PC-3 (cell line): ENCODE measurements around the gene SERAC1. TPM values are rescaled to one million over a fixed set of nuclear protein-coding genes. Genes with fewer than 3 reads are reported as not detected.

Experiments
- ATAC-seq: fragments of 200-7000 bp; cut with Tn5 transposase; 2 replicates; pipeline ENCODE4 v1.9.1; 2020; ENCODE audit warnings: mild to moderate bottlenecking, moderate library complexity
- BruUV-seq: library from RNA; stranded (reverse); fragments of 400-500 nt; replicated peaks from 2 replicates; lab custom pipeline; 2021; lab: Mats Ljungman, UMichigan
- CTCF ChIA-PET: fragments of 300-600 bp; sonication (Branson Sonifier 250); formaldehyde crosslinking; loops from one replicate; lab custom pipeline; 2022; ENCODE audit warnings: antibody characterized with exemption; lab: Charles Lee
- POLR2A ChIA-PET: fragments of 300-600 bp; sonication (Branson Sonifier 250); formaldehyde crosslinking; loops from one replicate; lab custom pipeline; 2022; ENCODE audit warnings: antibody characterized with exemption; ENCODE audit not compliant: unreplicated experiment; lab: Charles Lee
- DNase-seq: peaks from one replicate; pipeline ENCODE4 v3.0.0-alpha.2; 2015
- H2AFZ ChIP-seq: fragments of 300-600 bp; sonication (generic); 2 replicates; pipeline ENCODE4 v1.6.0; 2016; ENCODE audit warnings: antibody characterized with exemption, low read length
- H3F3A ChIP-seq: fragments of 300-600 bp; sonication (generic); one replicate; pipeline ENCODE4 v1.6.0; 2017; ENCODE audit warnings: antibody characterized with exemption, low read length, control low read depth, mild to moderate bottlenecking; ENCODE audit not compliant: unreplicated experiment
- H3K27ac ChIP-seq: fragments of 300-600 bp; sonication (generic); 2 replicates; pipeline ENCODE4 v1.5.1; 2016; ENCODE audit warnings: mild to moderate bottlenecking, low read length
- H3K27me3 ChIP-seq: fragments of 300-600 bp; sonication (generic); 2 replicates; pipeline ENCODE4 v1.6.1; 2016; ENCODE audit warnings: low read length, mixed read lengths
- H3K36me3 ChIP-seq: fragments of 300-600 bp; sonication (generic); 2 replicates; pipeline ENCODE4 v1.6.1; 2016; ENCODE audit warnings: low read depth, mixed run types, low read length, mixed read lengths
- H3K4me1 ChIP-seq: fragments of 300-600 bp; sonication (generic); 2 replicates; pipeline ENCODE4 v1.5.1; 2016; ENCODE audit warnings: low read length; ENCODE audit not compliant: insufficient read depth
- H3K4me2 ChIP-seq: fragments of 300-600 bp; sonication (generic); 2 replicates; pipeline ENCODE4 v1.6.0; 2016; ENCODE audit warnings: low read length
- H3K4me3 ChIP-seq: fragments of 300-600 bp; sonication (generic); 2 replicates; pipeline ENCODE4 v1.5.1; 2016; ENCODE audit warnings: mild to moderate bottlenecking, low read length, mixed read lengths
- H3K79me2 ChIP-seq: fragments of 300-600 bp; sonication (generic); 2 replicates; pipeline ENCODE4 v1.6.1; 2017; ENCODE audit warnings: low read length, mixed read lengths
- H3K9ac ChIP-seq: fragments of 300-600 bp; sonication (generic); 2 replicates; pipeline ENCODE4 v1.6.0; 2016; ENCODE audit warnings: mild to moderate bottlenecking, low read length
- H3K9me2 ChIP-seq: fragments of 300-600 bp; sonication (generic); replicated peaks from 2 replicates; pipeline ENCODE4 v1.6.1; 2016; ENCODE audit warnings: mixed run types, low read length, mixed read lengths
- H3K9me3 ChIP-seq: fragments of 300-600 bp; sonication (generic); 2 replicates; pipeline ENCODE4 v1.6.1; 2016; ENCODE audit warnings: low read length, mixed read lengths
- H4K20me1 ChIP-seq: fragments of 300-600 bp; sonication (generic); 2 replicates; pipeline ENCODE4 v1.6.1; 2016; ENCODE audit warnings: low read length, mixed read lengths
- CTCF ChIP-seq: fragments of 300-600 bp; sonication (generic); conservative IDR thresholded peaks from 2 replicates; pipeline ENCODE4 v1.5.1; 2017; ENCODE audit warnings: antibody characterized with exemption, low read depth, mild to moderate bottlenecking, low read length
- EZH2 ChIP-seq: fragments of 300-600 bp; sonication (generic); IDR thresholded peaks from one replicate; pipeline ENCODE4 v1.6.1; 2017; ENCODE audit warnings: antibody characterized with exemption, mild to moderate bottlenecking, low read length; ENCODE audit not compliant: unreplicated experiment
- EZH2phosphoT487 ChIP-seq: fragments of 300-600 bp; sonication (generic); IDR thresholded peaks from 2 replicates; pipeline ENCODE4 v1.6.1; 2018; ENCODE audit warnings: mild to moderate bottlenecking, antibody characterized with exemption, low read length, borderline replicate concordance
- intact Hi-C: fragments of 100-400 bp; cut with micrococcal nuclease; formaldehyde crosslinking; loops from 2 replicates; pipeline ENCODE4 v1.9.0; 2023
- total RNA-seq: library from RNA; depleted of rRNA; stranded (reverse); fragments of >200 nt; gene quantifications from 2 replicates; pipeline ENCODE4 v1.2.3, GENCODE V29; 2014

Gene SERAC1
- total RNA-seq, 1 experiment from 2014 or later = 3.9 TPM

- DNase-seq = no peak
- no peak for TF ChIP-seq CTCF
- TF ChIP-seq EZH2 = no peak
- TF ChIP-seq EZH2phosphoT487 = no peak
- ChIA-PET POLR2A (no interaction called here), CTCF (no interaction called here)
- Histone ChIP-seq H3K36me3 (no peaks in the 10 kb centered on the region), H2AFZ (no peak overlapping the region), H3K4me2 (no peak overlapping the region), H4K20me1 (no peaks in the 10 kb centered on the region), H3K9me2 (no peaks in the 10 kb centered on the region), H3K4me3 (no peak overlapping the region), H3K9ac (no peak overlapping the region), H3F3A (no peaks in the 10 kb centered on the region), H3K79me2 (0 out of 2 replicates have a peak, but pooled peaks cover 5% of the 10 kb centered on the region), H3K4me1 (peaks cover 16% of the 10 kb centered on the region), H3K27me3 (no peaks in the 10 kb centered on the region), H3K9me3 (no peaks in the 10 kb centered on the region), H3K27ac (no peak overlapping the region)
- intact Hi-C loops = loop anchor here (2.0 kb wide), 1 partner anchor 15 kb away; no protein-coding TSS in a partner anchor
- no TSS peak for BruUV-seq
- no peak for ATAC-seq
Observed at GRCh38 chr6:158165919-158166416, 2.1 kb downstream of the SERAC1 start.

GRCh38 chr6:158164579-158165170 lies 3.4 kb downstream of the SERAC1 start:
- H4K20me1 ChIP-seq = no peaks in the 10 kb centered on the region
- H3K4me1 ChIP-seq = 0 out of 2 replicates have a peak, but pooled peaks cover 3% of the 10 kb centered on the region
- no peak for ATAC-seq
- H3K9me3 ChIP-seq = no peaks in the 10 kb centered on the region
- no peaks in the 10 kb centered on the region for H3K9me2 ChIP-seq
- H3F3A ChIP-seq = no peaks in the 10 kb centered on the region
- no peak overlapping the region for H2AFZ ChIP-seq
- POLR2A ChIA-PET = no interaction called here
- no TSS peak for BruUV-seq
- TF ChIP-seq EZH2 = no peak
- no peak for TF ChIP-seq CTCF
- no peak for TF ChIP-seq EZH2phosphoT487
- no peaks in the 10 kb centered on the region for H3K27me3 ChIP-seq
- H3K4me3 ChIP-seq = no peak overlapping the region
- H3K9ac ChIP-seq = no peak overlapping the region
- no peak overlapping the region for H3K27ac ChIP-seq
- H3K4me2 ChIP-seq = no peak overlapping the region
- no peaks in the 10 kb centered on the region for H3K36me3 ChIP-seq
- 0 out of 2 replicates have a peak, but pooled peaks cover 5% of the 10 kb centered on the region for H3K79me2 ChIP-seq
- CTCF ChIA-PET = no interaction called here
- no peak for DNase-seq
- intact Hi-C loops = no loop called here

- Histone ChIP-seq H4K20me1 (no peaks in the 10 kb centered on the region), H3K9me3 (no peaks in the 10 kb centered on the region), H3K79me2 (no peaks in the 10 kb centered on the region), H3K4me1 (0 out of 2 replicates have a peak, but pooled peaks cover 2% of the 10 kb centered on the region), H2AFZ (no peak overlapping the region), H3K4me3 (no peak overlapping the region), H3K9ac (no peak overlapping the region), H3K27me3 (no peaks in the 10 kb centered on the region), H3K9me2 (no peaks in the 10 kb centered on the region), H3K36me3 (no peaks in the 10 kb centered on the region), H3K27ac (no peak overlapping the region), H3F3A (no peaks in the 10 kb centered on the region), H3K4me2 (no peak overlapping the region)
- DNase-seq = no peak
- no peak for ATAC-seq
- CTCF ChIA-PET = no interaction called here
- BruUV-seq = no TSS peak
- intact Hi-C loops = no loop called here
- TF ChIP-seq CTCF = no peak
- TF ChIP-seq EZH2phosphoT487 = no peak
- no peak for TF ChIP-seq EZH2
- POLR2A ChIA-PET = interaction anchor here (0.6 kb wide), 1 partner anchor 313 kb away, joined by 3 read pairs; no protein-coding TSS in a partner anchor
Observed at GRCh38 chr6:158161566-158162254, 6.4 kb downstream of the SERAC1 start.
